GM10847 (cell line): ENCODE data around the gene UAP1L1.

ENCODE experiments used
- POLR2A ChIP-seq: IDR thresholded peaks from 2 replicates; pipeline ENCODE4 v1.6.1; 2011; ENCODE audit not compliant: insufficient read length; ENCODE audit errors: extremely low read depth

The UAP1L1 gene

DNA sequence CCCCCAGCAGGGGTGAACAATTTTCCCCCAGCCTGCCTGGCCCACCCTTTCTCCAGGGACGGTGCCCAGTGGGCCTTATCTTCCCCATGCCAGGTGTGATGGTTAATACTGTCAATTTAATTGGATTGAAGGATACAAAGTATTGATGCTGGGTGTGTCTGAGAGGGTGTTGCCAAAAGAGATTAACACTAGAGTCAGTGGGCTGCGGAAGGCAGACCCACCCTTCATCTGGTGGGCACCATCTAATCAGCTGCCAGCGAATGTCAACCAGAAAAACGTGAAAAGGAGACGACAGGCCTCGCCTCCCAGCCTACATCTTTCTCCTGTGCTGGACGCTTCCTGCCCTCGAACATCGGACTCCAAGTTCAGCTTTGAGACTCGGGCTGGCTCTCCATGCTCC lies 39.8 kb upstream of the UAP1L1 start:
- no peak for TF ChIP-seq POLR2A

DNA sequence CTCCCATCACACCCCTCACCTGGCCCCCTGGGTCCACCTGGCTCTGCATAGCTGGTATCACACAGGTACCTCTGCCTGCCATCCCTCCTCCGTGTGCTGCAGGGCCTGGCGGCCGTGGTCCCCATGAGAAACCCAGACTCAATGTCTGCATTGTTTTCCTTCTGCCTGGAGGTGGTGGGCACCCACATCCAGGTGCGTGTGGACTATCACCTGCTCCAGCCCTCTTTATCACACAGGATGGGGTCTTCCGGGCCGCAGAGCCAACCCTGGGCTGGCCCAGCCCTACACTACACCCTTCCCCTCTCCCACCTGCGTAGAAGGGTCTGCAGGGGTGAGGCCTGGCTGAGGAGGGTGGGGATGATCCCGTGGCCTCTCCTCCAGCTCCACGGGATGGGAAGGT lies 38.4 kb upstream of the UAP1L1 start:
- TF ChIP-seq POLR2A = no peak

GRCh38 chr9:137039611-137040366 lies 37.5 kb upstream of the UAP1L1 start:
- TF ChIP-seq POLR2A = no peak

DNA sequence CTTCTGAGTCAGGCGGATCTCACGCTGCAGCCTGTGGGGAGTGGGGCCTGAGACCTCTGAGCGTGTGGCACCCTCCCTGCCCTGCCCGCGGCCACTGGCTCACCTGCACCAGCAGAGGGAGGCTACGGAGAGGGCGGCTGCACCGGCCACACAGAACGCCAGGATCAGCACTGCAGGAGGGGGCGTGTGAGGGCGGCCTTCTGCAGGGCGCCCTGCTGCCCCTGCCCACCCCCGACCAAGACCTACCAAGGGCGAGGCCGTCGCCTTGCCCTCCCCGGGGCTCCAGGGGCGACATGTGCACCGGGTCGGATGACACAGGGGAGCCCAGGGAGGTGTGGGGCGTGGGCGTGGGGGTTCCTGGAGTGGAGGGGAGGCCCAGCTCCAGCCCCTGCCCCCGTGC lies 36.7 kb upstream of the UAP1L1 start:
- TF ChIP-seq POLR2A = no peak

DNA sequence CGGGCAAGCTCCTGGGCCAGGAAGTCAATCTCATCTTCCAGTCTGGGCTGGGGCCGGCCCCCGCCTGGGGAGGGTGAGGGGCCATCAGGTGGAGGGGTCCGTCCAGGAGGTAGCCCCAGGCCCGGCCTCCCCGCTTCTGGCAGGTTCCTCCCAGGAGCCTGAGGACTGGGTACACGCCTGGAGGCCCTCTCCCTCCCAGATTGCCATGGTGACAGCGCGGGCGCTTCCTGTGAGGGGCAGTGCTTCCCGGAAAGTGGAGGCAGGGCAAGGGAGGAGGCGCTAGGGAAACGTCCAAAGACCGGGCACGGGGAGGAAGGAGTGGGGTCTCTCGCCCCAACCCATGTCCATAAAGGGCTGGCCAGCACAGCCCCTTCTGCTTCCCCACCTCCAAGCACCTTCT lies 36.2 kb upstream of the UAP1L1 start:
- no peak for TF ChIP-seq POLR2A

DNA sequence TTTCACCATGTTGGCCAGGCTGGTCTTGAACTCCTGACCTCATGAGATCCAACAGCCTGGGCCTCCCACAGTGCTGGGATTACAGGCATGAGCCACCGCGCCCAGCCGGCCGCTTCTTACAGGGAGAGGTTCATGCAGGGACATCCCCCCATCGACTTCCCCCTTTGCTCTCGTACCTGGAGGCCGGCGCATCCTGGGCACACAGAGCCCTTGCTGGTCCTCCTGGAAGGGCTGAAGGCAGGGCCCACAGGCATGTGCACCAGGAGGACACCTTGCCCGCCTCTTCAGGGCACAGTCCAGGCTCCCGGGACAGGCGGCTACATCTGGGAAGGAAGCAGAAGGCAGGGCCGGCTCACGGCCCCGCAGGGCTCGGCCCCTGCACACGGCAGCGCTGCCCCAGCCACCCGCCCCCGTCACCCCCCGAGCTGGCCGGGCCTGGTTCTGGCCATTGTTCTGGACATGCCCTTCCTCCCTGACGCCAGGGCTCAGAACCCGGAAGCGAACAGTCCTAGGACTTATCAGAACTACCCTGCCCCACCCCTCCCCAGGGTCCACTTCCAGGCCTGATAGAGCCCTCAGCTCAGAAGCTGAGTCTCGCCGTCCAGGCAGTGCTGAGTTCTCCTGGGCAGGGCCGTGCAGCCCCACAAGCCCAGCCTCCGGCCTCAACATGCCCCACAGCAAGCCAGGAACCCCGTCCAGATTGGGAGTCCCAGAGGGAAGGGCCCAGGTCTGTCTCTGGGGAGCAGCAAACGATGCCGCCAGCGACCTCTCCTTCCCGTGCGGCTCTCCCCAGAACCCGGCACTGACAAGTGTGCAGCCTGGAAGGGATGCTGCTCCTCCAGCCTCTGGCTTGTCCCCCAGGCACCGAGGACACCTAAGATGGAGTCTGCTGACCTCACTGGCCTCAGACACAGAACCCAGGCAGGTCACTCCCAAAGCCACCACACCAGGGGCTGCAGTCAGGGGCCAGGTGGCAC lies 34.3 kb upstream of the UAP1L1 start:
- no peak for TF ChIP-seq POLR2A

DNA sequence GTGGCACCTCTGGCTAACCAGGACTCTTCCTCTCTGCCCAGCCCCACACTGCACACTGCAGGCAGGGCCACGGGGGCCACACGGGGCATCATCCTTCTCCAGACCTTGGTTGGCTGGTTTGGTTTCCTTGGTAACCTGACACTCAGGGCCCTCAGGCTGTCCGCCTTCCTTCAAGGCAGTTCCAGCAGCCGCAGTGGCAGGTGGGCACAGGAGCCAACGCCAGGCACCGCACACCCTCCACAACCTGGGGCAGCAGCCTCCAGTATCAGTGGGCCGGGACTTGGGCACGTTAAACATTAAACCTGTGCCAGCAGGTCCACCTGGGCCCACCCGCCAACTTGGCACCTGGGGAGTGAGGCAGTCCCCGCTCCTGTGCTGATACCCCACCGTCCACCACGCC lies 33.3 kb upstream of the UAP1L1 start:
- no peak for TF ChIP-seq POLR2A

GRCh38 chr9:137044502-137045177 lies 32.7 kb upstream of the UAP1L1 start:
- TF ChIP-seq POLR2A = no peak

- no peak for TF ChIP-seq POLR2A
Measured at GRCh38 chr9:137045294-137046087, 31.8 kb upstream of the UAP1L1 start.

DNA sequence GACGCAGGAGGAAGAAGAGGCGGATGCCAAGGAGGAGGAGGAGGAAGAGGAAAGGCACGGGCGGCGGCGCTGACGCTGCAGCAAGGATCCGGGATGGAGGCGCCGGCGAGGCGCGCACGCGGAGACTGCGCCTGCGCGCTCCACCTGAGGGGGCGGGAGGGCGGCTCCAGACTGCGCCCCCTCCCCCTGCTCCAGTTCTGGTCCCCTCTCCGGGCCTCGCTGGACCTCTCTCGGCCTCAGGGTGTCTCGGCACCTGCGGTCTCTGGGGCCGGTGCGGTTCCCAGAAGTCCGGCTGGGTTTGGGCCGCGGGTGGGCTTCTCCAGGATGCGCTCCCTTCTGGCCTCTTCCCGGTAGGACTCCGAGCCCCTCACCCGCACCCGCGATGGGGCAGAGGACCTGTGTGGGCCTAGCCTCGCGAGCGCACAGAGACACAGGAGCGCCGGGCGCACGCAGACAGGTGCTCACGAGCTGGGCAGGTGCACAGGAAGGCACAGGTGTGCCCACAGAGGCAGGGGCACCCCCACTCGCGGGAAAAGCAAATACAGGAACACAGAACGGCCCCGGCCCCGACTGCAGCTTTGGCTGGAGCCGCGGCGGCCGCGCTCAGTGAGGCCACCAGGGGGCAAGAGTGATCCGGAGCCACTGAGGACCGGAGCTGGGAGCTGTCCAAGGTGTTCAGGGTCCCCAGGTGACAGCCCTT lies 31.1 kb upstream of the UAP1L1 start, which contains the start of gene NPDC1:
NPDC1 (minus strand) TSS at position 90 of the 700 bp plus-strand sequence. CDS start 188 bp downstream, outside the sequence.
- no peak for TF ChIP-seq POLR2A

- no peak for TF ChIP-seq POLR2A
Measured at GRCh38 chr9:137048655-137049543, 28.4 kb upstream of the UAP1L1 start.

DNA sequence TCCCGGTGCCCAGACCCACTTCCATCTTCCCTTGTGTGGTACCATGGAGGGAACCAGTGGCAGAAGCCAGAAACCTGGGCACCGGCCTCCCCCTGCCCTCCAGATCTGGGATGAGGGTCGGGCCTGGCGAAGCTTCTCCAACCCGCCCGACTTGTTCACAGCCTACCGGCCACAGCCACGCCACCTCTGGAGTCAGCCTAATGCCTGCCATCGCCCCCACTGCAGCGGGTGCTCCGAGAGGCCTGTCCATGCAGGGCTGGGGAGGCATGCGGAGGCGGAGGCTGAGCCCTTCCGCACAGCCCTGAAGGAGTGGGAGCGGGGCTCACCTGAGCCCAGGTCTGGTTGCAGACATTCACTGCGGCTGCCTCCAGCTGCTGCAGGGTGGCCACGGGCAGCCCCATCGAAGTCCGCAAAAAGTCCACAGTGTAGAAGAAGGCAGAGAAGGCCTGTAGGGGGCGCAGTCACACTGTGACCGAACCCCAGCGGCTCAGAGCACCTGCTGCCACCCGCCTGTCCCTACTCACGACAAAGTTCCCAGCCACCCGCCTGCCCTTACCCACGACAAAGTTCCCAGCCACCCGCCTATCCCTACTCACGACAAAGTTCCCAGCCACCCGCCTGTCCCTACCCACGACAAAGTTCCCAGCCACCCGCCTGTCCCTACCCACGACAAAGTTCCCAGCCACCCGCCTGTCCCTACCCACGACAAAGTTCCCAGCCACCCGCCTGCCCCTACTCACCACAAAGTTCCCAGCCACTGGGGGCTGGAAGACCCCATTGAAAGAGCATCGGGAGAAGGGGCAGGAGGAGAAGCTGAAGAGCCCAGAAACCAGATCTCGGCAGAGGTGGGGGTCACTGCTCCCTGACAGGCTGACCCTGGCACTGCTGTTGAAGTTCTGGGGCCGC lies 27.5 kb upstream of the UAP1L1 start:
- no peak for TF ChIP-seq POLR2A
